AG04449 (cell line): ENCODE measurements around the gene DYRK1A.

Source experiments
- CTCF ChIA-PET: fragments of 350-600 bp; formaldehyde crosslinking; extraction: SDS; loops from one replicate; lab custom pipeline; 2021; ENCODE audit warnings: antibody characterized with exemption; lab: Yijun Ruan, JAX
- POLR2A ChIA-PET: fragments of 400-600, 350-600 bp; formaldehyde crosslinking; extraction: SDS; loops from one replicate; lab custom pipeline; 2020; ENCODE audit warnings: antibody characterized with exemption, inconsistent platforms; lab: Yijun Ruan, JAX
- DNase-seq: peaks from one replicate; pipeline ENCODE4 v3.0.0-alpha.2; 2010; ENCODE audit warnings: low read depth, low spot score
- H3K4me3 ChIP-seq: 2 replicates; pipeline ENCODE4 v1.5.1; 2011; ENCODE audit warnings: low read depth, mild to moderate bottlenecking, control low read depth, low read length
- CTCF ChIP-seq: IDR thresholded peaks from one replicate; pipeline ENCODE4 v1.5.1; 2011; ENCODE audit warnings: mild to moderate bottlenecking, moderate library complexity, low read length, control low read depth, inconsistent platforms; ENCODE audit not compliant: insufficient read depth; ENCODE audit errors: missing control alignments

Gene DYRK1A

DNA sequence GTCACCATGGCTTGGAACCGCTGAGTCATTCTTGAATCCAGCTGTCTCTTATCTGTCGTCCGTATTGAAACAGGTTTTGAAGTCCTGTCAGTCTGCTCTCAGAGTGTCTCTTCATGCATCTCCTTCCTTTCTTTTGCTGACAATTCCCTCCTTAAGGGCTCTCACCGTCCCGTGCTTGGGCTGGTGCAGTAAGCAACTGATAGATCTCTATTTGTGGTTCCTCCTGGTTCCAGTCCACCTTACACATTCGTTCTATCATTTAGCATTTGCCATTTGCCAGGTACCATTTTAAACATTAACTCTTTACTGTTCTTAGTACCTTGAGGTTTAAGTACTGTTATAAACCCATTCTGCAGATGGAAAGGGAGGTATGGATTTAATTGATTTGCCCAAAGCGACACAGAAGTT is 88.9 kb downstream of the DYRK1A start:
- ChIA-PET POLR2A (no interaction called here), CTCF (no interaction called here)
- no peak for TF ChIP-seq CTCF
- no peak overlapping the region for H3K4me3 ChIP-seq
- DNase-seq, result no peak

GRCh38 chr21:37458669-37459276 is 92.2 kb downstream of the DYRK1A start:
- no peak for DNase-seq
- POLR2A ChIA-PET, result interaction anchor here (0.7 to 0.8 kb wide), 2 partner anchors 11 to 1679 kb away, joined by 3 read pairs; no protein-coding TSS in a partner anchor
- no peak overlapping the region for H3K4me3 ChIP-seq
- CTCF ChIA-PET, result no interaction called here
- no peak for TF ChIP-seq CTCF

- H3K4me3 ChIP-seq, result no peak overlapping the region
- no peak for DNase-seq
- no peak for TF ChIP-seq CTCF
- CTCF ChIA-PET, result no interaction called here
- POLR2A ChIA-PET, result no interaction called here
Observed at GRCh38 chr21:37459575-37459974, 93.0 kb downstream of the DYRK1A start.

DNA sequence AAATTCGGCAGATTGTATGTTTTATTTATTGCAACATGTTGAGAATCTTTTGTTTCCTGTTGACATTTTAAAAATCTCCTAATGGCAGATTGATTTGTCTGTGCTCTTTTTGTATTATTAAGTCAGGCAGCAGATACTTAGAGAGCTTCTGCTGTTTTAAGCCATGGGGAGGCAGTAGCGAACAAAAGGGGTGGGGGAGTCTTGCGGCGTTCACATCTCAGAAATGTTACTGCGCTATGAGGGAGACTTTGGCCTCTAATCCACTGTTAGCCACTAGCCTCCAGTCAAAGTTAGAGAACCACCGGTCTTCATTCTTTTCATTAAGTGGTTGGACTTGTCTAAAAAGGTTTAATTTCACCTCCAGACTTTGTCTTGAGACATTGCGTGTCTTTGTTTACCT is 93.6 kb downstream of the DYRK1A start:
- ChIA-PET POLR2A (no interaction called here), CTCF (no interaction called here)
- no peak for TF ChIP-seq CTCF
- DNase-seq, result no peak
- H3K4me3 ChIP-seq, result no peak overlapping the region

DNA sequence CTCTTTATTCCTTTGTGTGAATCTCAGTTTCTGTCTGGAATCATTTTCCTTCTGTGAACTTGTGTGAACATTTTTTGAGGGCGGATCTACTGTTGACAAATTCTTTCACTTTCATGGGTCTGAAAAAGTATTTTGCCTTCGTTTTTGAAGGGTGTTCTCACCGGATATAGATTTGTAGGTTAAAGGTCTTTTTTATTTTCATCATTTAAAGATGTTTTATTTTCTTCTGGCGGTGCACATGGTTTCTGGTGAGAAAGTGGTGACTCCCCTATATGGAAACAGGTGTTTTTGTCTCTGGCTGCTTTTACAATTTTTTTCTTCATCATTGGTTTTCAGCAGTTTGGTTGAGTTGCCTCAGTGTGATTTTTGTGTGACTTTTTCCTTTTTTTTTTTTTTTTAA is 94.9 kb downstream of the DYRK1A start:
- no peak for DNase-seq
- no peak for TF ChIP-seq CTCF
- ChIA-PET CTCF (no interaction called here), POLR2A (no interaction called here)
- no peak overlapping the region for H3K4me3 ChIP-seq

- H3K4me3 ChIP-seq, result no peak overlapping the region
- DNase-seq, result no peak
- POLR2A ChIA-PET, result no interaction called here
- TF ChIP-seq CTCF, result no peak
- CTCF ChIA-PET, result interaction anchor here (1.0 to 3.0 kb wide), 7 partner anchors 10 to 198 kb away, joined by 3 to 19 read pairs (median 9); no protein-coding TSS in a partner anchor
Observed at GRCh38 chr21:37462087-37462861, 95.7 kb downstream of the DYRK1A start.
